ENCODE measurements around the gene CHST13.

The CHST13 gene, protein sequence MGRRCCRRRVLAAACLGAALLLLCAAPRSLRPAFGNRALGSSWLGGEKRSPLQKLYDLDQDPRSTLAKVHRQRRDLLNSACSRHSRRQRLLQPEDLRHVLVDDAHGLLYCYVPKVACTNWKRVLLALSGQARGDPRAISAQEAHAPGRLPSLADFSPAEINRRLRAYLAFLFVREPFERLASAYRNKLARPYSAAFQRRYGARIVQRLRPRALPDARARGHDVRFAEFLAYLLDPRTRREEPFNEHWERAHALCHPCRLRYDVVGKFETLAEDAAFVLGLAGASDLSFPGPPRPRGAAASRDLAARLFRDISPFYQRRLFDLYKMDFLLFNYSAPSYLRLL

DNA sequence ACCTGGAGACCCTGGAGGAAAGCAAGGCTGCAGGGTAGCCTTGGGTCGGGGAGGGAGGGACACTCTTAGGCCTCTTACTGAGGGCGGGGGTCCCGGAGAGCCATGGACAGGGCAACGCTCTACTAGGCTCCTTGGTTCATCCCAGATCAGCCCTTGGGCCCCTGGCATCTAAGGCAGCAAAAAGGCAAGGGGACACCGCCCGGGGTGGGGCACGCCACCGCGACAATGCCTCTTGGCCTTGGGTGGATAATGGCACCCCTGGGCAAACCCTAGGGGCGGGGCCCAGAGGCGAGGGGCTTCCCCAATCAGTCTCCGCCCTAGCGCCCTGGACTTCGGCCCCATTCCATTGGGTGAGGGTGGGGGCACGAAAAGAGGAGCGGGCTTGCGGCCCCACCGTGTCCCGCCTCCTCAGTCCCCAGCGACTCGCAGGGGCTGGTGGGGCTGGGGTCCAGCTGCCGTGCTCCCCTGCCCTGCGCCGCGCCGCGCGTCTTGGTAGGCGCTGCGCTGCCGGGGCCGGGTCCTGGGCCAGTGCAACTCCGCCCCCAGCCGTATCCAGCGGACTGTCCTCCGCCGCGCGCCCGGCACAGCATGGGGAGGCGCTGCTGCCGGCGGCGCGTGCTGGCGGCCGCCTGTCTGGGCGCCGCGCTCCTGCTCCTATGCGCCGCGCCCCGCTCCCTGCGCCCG, at the start of gene CHST13:
Gene CHST13, plus strand, starts transcription at position 411 of the 684 bp plus-strand sequence. Its CDS starts 178 bp downstream, at position 589.
- no peak for DNase-seq

DNA sequence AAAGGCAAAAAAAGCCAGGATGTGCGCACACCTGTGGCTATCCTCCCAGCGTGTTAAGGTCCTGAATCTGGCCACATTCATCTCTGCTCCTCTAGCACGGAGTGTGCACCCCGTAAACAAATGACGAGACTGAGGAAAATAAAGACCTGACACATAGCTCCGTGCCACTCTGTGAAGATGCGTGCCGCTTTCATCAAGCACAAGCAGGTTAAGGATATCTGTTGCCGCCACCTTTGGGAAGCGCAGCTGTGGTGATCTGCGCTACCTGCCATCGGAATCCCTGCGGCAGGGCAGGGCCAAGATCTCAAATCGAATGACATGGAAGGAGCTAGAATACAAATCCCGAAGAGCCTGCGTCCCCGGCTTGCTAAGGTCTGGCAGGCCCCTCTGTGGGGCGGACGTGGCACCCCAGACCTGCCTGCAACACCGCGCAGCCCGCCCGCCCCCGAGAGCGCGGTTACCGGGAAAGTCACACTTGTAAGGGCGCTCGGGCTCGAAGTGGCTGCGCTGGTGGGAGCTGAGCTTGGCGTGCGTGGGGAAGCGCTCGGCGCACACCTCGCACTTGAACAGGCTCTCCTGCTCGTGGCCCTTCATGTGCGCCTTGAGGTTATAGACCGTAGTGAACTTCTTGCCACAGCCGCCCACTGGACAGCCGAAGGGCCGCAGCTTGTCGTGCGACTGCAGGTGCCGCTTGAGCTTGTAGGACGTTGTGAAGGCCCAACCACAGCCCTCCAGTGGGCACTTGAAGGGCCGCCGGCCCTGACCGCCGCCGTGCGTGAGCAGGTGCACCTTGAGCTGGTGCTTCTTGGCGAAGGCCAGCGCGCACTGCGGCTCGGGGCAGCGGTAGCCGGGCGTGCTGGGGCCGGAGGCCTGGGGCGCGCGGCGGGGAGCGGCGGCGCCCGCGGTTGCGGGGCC, 49.2 kb upstream of the CHST13 start:
- peak; percentile 51 for DNase-seq

DNA sequence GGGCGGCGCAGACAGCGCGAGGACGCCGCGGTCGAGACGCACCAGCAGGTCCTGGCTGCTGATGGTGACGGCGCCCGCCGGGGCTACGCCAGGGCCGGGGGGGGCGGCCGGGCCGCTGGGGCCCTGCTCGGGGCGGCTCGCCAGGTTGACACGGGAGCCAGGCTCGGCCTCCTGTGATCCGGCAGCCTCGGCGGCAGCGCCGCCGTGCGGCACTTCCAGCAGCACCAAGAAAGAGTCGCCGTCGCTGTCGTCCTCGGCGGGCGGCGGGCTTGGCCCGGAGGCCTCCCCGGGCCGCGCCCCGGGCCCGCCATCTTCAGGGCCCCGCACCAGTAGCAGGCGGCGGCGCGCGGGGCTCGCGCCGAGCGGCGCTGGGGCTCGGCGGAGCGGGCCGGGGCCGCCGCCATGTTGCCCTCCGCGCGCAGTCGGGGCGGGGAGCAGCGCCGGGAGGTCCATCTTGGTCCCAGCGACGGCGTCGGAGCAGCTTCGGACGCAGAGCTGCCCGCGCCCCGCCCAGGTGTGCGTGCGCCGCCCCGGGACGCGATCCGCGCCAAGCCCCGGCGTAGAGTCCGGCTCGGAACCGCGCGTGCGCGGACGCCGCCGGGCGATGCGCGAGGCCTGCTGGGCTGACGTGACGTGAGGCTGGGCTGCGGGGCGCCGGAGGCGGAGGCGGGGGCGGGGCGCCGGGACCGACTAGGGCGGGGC, 48.4 kb upstream of the CHST13 start, which contains the start of gene ZXDC:
Gene ZXDC, minus strand, starts transcription at position 479 of the 702 bp plus-strand sequence. Its CDS starts 26 bp downstream, at position 453.
- peak; percentile 93 for DNase-seq

DNA sequence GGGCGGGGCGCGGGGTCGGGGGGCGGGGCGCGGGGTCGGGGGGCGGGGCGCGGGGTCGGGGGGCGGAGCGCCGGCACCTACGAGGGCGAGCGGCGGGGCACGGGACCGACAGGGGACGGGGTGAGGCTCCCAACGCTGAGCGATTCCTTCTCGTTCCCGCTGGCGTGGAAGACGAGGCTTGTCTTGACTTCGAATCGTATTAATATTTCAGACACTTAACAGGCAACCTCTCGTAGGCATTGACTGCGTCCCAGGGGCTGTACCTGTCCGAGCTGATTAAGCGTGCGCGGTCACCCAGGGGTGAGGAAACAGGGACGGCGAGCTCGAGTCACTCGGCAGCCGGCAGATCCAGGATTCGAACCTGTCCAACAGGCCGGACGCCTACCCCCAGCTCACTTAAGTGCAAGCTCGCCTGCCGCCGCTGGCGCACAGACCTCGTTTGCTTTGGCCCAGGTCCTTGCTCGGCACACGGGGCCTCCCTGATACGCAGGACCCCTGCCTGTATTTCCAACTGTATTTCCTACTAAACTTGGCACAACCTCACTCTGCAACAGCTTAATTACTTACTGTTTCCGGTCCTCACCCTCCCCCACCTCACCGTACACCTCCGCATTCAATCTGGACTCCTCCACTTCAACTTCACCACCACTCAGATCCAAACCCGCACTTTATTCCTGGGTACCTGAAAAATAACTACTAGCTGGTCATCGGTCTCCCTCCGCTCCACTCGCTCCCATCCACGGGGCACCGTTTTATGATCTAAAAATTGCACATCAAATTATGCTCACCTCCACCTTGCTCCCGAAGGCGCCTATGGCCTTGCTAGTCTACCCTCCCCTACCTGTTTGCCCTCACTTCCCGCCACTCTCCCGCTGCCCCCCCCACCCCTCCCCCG, 47.5 kb upstream of the CHST13 start:
- DNase-seq, result no peak

DNA sequence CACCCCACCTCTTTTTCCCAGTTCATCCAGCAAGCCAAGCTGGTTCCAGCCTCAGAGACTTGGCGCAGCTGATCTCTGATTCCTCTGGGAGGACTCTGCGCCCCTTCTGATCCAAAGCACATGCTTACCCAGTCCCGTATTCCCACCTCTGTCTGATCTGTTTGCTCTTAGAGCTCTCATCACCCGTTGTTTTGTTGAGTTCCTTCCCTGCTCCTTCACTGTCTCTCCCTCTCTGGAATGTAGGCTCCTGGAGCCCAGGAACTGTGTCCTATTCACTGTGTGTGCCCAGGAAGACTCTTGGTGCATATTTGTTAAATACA, 46.9 kb upstream of the CHST13 start:
- no peak for DNase-seq

DNA sequence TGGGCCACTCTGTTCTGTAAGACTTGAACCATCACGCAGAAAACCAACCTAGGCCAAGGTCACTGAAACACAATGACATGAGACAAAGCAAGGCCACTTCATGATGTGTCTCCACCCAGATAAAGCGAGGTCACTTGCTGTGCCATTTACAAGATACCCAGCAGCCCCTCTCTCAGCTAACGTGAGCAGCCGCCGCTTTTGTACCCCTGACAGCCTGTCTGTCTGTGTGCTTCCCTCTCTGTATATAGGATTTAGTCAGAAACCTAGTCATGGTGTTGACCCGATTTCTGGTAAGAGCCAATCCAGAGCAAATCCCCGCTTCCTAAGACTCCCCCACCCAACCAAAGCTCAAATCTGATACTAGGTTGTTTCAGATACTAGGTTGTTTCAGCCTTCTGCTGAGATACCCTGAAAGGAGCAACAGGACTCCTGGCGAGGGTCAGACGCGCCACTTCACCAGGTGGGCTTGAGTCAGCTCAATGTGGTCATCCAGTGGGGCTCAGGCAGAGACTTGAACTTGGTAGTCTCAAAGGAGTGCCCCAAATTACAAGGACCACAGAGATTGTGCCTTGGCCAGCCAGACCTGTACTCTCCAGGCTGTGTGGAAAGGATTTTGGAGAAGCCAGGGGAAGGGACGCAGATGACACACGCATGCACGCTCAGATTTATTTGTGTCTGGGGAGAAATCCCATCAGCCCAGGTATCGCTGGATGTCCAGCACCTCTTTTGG, 45.2 kb upstream of the CHST13 start:
- no peak for DNase-seq

DNA sequence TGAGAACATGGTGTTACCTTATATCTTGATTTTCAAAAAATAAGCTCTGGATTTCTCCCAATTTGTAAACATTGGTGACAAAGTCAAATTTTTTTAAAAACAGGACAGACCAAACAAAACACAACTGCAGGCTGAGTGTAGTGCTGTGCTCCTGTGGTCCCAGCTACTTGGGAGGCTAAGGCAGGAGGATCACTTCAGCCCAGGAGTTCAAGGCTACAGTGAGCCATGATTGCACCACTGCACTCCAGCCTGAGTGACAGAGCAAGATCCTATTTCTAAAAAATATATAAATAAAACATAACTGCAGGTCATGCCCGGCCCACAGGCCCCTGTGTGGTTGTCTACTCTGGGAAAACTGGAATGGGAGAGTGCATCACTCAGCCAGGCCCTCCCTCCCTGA, 44.3 kb upstream of the CHST13 start:
- DNase-seq, result no peak

DNA sequence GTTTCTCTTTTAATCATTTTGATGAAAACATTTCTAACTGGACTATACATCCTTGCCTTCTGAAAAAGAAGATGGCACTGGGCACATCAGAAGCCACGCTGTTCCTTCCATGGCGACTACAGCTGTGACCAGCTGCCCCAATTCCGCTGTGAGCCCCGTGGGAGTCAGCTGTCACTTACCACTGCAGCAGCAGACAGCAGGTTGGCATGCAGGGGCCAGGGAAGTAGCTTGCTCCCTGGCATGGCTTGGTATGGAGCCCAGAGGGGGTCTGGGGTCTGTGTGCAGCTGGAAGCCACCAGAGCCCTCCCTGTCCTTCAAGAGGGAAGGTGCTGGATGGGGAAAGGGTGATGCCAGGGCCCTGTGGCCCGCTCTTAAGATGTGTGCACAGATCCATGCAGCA, 43.7 kb upstream of the CHST13 start:
- DNase-seq, result no peak

DNA sequence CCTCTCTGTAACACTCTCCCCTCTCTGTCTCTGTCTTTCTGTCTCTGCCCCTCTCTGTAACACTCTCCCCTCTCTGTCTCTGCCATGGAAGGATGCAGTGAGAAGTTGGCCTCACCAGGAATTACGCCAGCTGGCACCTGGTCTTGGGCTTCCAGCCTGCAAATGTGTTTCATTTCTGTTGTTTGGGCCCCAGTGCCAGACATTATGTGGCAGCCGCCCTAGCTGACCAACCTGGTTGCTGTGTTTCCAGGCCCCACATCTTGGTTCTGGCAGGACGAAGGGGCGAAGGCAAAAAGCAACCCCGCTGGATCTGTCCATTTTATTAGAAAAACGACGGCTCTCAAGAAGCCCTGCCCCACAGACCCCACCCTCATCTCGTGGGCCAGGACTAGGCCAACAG, 43.1 kb upstream of the CHST13 start:
- DNase-seq, result no peak

DNA sequence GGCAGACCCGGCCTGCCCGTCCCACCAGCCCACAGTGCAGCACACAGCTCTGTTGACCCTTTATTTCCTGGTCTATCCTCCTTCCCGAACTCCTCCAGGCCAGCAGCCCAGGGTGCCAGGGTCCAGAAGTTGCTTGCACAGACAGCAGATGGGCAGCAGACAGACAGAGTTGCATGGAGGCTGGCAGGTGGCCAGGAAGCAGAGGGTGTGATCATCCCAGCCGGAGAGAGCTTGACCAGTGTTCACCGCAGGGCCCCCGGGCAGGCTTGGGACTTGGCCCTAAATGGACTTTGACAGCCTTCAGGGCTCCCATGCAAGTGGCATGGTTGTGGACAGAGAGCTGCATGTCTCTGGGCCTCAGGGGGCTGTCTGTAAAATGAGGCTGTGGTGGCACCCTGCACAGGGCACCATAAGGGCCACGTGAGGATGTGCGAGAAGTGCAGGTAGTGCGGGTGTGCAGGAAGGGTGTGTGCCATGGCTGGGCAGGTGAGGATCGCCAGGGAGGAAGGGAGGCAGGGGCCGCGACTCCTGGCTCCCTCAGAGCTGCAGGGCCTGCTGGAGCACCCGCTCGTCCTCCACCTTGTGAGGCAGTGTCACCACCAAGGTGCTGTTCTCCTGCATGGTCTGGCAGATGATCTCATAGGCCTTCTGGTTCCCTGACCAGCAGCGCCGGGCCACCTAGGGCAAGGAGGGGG, 42.0 kb upstream of the CHST13 start:
- DNase-seq, result no peak

DNA sequence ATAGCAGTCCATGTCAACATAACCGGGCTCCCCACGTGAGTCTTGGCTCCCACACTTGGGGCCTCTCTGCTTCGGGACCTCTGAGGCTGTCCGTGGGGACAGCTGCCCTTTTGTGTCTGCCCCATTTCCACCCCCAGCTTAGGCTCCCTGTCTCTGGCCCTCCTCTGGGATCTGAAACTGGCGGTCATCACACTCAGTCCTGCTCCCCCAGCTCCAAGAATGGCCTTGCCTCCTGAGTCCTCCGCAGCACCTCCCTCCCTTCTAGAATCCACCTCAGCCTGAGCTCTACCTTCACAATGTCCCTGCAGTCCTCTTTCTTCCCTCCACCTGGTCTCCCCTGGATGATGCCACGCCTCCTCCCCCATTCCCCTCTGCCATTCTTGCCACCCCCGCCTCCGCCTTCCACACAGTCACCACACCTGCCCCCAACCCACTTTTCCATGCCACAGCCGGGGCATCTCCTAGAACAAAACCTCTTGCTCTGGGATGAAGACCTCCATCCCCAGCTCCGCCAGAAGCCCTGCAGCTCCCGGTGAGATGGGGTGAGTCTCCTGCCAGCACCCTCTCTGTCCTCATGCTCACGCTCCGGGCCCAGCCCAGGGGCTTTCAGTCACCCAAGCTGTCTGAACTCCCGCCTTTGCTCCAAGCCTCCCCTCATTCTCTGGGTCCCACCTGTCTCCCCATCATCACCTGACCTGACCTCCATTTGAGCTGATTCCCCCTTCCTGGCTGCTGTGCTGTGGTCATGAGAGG, 41.3 kb upstream of the CHST13 start:
- DNase-seq, result no peak

DNA sequence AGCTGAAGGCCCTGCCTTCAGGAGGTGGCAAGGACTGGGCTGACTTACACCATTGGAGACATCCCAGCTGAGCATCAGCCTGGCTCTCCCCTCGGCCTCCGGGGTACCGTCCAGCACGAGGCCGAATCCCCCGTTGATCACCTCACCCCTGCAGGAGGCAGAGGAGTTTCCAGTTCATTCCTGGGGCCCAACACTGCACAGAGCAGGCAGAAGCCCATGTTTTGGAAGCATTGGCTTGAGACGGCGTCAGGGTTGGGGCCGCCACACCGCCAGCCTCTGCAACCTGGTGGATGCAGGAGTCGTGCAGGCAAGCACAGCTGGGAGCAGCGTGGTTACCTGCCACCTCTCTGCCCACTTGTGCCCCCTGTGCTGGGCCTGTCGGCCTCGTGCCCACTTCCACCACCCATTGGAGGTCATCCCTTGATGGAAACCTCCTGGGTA, 40.6 kb upstream of the CHST13 start:
- DNase-seq, result no peak

DNA sequence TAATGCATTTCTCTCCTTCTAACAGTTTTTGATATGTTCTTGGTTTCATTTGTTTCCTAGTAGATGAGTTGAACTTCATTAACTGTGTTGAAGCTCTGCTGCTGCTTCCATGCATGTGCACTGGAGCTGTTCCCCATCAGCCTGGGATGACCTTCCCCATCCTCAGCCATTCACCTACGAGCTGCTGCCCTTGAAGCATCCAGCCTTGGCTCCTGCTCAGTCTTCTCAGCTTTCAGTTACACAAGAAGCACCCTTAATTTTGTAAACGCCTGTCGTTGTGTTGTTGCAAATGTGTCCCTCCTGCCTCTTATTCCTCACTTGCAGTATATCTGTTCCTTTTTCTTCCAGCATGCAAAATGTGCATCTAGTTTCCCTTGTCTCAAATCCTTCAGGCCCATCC, 39.8 kb upstream of the CHST13 start:
- no peak for DNase-seq

DNA sequence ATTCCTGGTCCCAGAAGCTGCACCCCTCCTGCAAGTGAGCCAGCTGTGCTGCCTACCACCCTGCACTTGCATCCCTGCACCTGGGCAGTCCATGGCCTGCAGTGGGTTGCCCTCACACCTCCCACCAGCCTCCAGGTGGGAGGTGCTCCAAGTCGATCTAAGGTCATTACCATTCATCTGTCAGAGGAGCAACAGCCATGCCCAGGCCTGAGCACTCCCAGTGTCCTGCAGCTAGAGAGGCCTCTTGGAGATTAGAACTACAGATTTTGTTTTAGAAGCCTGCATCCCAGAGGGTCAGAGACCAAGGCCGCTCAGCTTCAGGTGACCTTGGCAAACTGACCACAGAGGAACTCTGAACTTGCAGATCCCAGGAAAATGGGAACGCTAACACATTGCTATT, 39.3 kb upstream of the CHST13 start:
- no peak for DNase-seq

DNA sequence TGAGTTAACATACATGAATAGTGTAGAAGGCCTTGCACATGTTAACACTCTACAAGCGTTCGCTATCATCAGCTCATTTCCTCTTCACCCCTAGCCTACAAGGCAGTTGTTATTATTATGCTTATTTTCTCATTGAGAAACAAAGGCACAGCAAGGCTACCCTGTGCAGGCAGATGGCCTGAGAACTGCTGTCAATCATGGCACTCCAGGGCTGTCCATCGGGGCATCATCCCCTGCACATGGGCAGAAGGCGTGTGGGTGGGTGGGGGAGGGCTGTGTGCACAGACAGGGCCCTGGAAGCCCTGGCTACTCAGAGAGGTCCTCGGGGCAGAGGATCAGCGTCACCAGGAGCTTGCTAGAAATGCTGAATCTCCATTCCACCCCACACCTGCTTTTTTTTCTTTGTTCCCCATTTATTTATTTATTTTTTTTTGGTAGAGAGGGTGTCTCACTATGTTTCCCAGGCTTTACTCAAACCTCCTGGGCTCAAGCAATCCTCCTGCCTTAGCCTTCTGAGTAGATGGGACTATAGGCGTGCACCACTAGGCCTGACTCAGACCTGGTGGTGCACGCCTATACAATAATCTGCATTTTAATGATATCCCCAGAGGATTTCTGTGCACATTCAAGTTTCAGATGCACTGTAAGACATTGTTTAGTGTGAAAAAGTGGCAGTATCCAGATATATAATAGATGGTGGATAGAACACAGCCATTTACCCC, 38.6 kb upstream of the CHST13 start:
- no peak for DNase-seq

DNA sequence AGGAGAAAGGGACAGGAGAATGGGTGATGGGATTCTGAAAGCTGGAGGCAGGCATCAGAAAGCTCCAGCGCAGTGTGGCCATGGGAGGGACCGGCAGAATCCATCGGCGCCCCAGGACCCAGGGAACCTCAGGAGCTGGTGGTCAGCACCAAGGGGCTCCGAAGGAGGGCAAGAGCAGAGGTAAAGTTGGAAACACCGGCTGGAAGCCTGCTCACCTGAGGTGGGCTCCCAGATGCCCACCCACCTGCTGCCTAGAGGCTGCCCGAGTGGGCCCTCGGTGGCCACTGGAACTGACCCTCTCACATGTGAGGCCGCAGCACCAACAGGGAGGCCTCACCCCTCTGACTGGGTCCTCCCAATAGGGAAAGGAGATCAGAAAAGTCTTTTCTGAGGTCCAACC, 38.0 kb upstream of the CHST13 start:
- no peak for DNase-seq

DNA sequence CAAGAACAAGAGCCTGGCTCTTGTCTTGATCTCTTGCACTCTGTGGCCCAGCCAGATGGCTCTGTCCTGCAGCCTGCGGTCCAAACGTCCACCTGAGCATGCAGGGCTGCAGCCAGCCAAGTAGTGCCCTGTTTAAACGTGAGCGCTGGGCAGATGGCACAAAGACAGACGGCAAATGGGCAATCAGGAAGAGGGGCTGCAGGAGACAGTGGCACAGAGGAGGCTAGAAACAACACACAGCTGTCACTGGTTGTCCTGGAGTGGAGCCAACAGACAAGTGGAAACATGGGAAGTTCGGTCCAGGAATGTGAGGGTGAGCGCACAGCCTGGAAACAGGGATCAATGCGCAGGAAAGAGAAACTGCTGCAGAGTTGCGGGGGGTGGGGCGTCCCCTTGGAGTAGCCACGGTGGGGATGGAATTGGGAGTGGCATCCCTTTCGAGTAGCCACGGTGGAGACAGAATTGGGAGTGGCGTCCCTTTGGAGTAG, 37.6 kb upstream of the CHST13 start:
- no peak for DNase-seq

DNA sequence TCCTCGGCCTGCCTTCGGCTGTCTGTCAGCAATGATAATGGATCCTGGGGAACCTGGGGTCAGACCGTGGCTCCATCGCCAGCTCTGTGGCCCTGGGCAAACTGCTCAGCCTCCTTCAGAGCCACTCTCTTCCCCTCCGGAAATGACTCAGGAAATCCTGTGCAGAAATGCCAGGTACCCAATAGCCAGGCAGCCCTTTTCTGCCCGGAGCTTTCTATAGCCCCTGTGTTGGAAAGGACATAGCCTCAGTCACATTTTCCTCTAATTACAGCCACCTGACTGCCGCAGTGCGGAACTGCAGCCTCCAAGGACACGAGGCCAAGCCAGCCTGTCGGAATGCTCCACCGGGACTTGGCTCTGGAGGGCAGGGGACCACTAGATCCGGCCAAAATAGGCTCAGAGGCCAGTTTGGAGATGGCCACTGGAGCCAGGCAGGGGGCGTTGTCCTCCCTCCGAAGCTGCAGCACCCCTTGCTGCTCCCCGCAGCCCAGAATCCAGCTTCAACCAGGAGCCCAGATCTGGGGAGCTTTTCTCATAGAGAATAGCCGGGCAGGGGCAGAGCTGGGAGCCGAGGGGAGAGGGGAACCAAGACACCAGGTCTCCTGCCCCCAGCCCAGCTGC, 36.7 kb upstream of the CHST13 start:
- no peak for DNase-seq

Data from activated T-cell treated with anti-CD3 and anti-CD28 coated beads, Interleukin-2, amount 50 U/mL, for 1 hour (primary cell).